Measurements from ENCODE around the gene VEGFB.

DNA sequence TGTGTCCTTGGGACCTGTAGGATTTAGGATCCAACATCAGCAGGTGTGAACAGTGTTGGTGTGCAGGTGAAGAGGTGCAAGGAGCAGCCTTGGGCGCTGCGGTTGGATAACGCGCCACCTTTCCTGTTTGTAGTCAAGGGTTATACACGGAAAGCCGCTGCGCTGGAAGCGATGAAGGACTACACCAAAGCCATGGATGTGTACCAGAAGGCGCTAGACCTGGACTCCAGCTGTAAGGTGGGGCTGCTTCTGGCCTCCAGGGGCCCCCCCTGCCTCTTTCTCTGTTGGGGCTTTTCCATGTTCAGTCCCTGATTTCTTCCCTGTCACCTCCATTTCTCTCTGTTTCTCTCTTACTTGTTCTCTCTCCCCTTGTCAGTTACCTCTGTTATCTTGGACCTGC is 31.4 kb upstream of the VEGFB start:
- TF ChIP-seq, protein P1, sequence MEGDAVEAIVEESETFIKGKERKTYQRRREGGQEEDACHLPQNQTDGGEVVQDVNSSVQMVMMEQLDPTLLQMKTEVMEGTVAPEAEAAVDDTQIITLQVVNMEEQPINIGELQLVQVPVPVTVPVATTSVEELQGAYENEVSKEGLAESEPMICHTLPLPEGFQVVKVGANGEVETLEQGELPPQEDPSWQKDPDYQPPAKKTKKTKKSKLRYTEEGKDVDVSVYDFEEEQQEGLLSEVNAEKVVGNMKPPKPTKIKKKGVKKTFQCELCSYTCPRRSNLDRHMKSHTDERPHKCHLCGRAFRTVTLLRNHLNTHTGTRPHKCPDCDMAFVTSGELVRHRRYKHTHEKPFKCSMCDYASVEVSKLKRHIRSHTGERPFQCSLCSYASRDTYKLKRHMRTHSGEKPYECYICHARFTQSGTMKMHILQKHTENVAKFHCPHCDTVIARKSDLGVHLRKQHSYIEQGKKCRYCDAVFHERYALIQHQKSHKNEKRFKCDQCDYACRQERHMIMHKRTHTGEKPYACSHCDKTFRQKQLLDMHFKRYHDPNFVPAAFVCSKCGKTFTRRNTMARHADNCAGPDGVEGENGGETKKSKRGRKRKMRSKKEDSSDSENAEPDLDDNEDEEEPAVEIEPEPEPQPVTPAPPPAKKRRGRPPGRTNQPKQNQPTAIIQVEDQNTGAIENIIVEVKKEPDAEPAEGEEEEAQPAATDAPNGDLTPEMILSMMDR (IDR thresholded peaks at IDR 0.05; ENCODE audit: borderline replicate concordance, extremely low read depth, low read length, poor library complexity, severe bottlenecking): peak; percentile 4
- TF ChIP-seq EZH2 (IDR thresholded peaks at IDR 0.05; ENCODE audit: borderline replicate concordance, low read depth, low read length, severe bottlenecking): no peak

Measured in DND-41 (cell line).